Measurements from ENCODE around the gene BTF3L4.

BTF3L4 gene

GRCh38 chr1:52123622-52124021 is 67.5 kb downstream of the BTF3L4 start:
- DNase-seq (ENCODE audit: low read depth in 2 of 2): no peak

DNA sequence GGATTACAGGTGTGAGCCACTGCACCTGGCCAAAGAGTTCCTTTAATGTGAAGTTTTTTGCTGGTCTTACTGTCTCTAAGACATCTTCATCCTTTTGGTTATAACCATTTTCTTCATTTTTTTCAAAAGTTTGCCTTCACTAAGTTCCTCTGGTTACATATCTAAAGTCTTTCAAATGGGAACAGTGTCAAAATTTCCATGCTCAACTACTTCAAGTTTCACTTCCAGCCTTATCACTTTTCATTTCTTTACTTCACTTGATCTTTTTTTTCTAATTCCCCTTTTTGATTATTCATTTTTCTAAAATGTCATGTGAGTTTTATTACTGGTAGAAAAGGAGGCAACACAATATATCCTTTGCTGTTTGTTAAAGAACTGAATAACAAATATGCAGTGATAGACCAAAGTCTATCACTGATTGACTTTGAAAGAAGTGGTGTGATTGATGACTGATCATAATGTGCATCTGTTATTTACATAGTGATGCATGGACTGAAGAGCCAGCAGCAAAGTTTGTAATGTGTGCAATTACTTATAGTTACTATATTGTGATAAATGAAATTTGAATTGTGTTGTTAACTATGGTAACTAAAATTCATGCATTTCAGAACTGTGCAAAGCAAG is 69.8 kb downstream of the BTF3L4 start:
- DNase-seq (ENCODE audit: low read depth in 2 of 2): no peak

DNA sequence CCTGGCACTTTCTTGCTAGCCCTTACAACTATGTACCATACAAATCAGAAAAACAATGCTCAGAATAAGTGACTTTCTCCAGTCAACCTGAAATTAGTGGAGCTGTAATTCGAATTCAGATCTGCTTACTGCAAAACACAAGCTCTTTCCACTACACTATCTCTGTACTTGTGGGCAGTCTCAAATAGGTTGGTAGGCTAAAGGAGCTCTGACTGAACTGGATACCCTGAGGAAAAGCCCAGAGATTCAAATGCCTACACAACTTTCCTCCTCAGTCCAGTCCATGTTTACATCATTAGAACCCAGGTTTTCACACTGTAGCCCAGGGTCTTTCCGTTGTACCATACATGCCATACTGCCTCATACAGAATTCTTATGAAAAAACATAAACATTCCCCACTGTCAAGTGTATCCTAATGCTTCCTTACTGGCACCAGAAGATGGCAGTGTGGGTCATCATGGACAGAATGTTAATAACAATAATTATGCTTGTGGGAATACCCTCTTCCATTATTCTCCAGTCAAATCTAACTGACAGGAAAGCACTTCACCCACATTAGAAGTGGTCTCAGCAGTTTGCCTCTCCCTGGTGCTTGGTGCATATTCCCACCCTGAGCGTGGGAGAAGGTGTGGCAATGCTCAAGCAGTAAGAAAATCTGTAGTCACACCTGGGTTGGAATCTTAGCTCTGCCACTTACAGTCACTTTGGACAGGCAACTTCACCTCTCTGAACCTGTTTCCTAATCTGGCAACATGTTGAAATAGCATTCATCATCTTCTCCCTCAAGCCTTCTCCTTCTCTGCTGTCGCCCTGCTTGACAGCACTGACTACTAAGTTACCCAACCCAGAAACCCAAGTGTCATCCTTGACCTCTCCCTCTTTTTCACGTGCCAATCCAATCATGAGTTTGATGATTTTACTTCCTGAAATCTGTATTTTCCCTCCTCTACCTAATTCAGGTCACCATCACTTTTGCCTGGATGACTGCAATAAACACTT is 71.4 kb downstream of the BTF3L4 start:
- DNase-seq (ENCODE audit: low read depth in 2 of 2): no peak

GRCh38 chr1:52139817-52140540 is 83.9 kb downstream of the BTF3L4 start:
- DNase-seq (ENCODE audit: low read depth in 2 of 2): no peak

Data from stimulated activated CD8-positive, alpha-beta memory T cell treated with anti-CD3 and anti-CD28 coated beads, Interleukin-7, amount 100 ng/mL, for 1 hour (primary cell).